ENCODE measurements around the gene CLTC.
"Not testable (repeated sequence)": the region's sequence is repeated elsewhere in the genome, so short reads cannot be mapped to it uniquely, and the experiment has no call there.

CLTC gene

GRCh38 chr17:59634632-59635541, 15.2 kb downstream of the CLTC start:
- DNase-seq: no peak

GRCh38 chr17:59637611-59638310, 18.1 kb downstream of the CLTC start:
- no peak for DNase-seq

DNA sequence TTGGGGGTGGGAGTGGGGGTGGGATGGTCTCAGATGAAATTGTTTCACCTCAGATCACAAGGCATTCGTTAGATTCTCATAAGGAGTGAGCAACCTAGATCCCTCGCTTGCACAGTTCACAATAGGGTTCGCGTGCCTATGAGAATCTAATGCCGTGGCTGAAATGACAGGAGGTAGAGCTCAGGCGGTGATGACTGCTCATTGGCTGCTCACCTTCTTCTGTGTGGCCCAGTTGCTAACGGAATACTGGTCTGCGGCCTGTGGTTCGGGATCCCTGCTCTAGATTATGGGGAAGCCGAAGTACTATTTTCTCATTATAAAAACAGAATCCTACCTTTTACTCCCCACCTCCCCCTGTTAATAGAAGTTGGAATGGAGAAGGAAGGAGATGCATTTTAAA, 18.9 kb downstream of the CLTC start:
- DNase-seq: no peak

- DNase-seq: no peak
Measured at GRCh38 chr17:59641799-59642484, 22.2 kb downstream of the CLTC start.

- DNase-seq: no peak
Measured at GRCh38 chr17:59642565-59642964, 22.9 kb downstream of the CLTC start.

GRCh38 chr17:59643159-59644140, 23.8 kb downstream of the CLTC start:
- no peak for DNase-seq

DNA sequence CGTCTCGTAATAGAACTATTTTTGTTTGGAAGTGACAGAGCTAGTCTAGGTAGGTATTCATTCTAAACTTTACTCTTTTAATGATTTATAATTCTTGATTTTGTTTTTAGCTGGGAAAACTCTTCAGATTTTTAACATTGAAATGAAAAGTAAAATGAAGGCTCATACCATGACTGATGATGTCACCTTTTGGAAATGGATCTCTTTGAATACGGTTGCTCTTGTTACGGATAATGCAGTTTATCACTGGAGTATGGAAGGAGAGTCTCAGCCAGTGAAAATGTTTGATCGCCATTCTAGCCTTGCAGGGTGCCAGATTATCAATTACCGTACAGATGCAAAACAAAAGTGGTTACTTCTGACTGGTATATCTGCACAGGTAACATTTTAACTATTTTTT, 27.6 kb downstream of the CLTC start:
- DNase-seq: no peak

- no peak for DNase-seq
Measured at GRCh38 chr17:59649886-59650285, 30.2 kb downstream of the CLTC start.

DNA sequence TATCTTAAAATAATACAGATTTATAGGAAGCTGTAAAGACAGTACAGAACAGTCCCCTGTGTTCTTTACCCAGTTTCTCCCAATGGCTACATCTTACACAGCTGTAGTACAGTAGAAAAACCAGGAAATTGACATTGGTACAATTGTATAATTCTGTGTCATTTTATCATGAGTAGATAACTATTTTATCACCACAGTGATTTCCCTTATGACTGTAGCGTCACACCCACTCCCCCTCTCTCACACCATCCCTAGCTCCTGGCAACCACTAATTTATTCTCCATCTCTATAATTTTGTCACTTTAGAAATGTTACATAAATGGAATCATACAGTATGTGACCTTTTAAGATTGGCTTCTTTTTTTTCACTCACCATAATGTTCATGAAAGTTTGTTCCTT, 30.9 kb downstream of the CLTC start:
- DNase-seq: no peak

- no peak for DNase-seq
Measured at GRCh38 chr17:59651346-59651745, 31.7 kb downstream of the CLTC start.

- DNase-seq: no peak
Measured at GRCh38 chr17:59652119-59652518, 32.4 kb downstream of the CLTC start.

GRCh38 chr17:59656624-59657023, 36.9 kb downstream of the CLTC start:
- not testable (repeated sequence) for DNase-seq

GRCh38 chr17:59666235-59666634, 46.5 kb downstream of the CLTC start:
- DNase-seq: no peak

DNA sequence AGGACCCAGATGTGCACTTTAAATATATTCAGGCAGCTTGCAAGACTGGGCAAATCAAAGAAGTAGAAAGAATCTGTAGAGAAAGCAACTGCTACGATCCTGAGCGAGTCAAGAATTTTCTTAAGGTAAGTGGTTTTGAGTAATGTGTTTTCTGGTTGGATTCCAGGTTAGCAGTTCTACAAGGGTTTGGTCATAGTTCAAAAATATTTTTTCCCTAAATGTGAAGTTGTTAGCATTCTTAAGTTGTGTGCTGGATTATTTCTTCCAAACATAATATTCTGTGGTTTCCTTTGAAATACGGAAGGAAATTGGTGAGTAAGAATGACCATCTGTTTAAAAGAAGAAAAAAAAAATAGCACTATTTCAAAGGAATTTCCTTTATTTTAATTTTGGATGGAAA, 49.1 kb downstream of the CLTC start:
- no peak for DNase-seq

GRCh38 chr17:59669411-59669810, 49.7 kb downstream of the CLTC start:
- no peak for DNase-seq

DNA sequence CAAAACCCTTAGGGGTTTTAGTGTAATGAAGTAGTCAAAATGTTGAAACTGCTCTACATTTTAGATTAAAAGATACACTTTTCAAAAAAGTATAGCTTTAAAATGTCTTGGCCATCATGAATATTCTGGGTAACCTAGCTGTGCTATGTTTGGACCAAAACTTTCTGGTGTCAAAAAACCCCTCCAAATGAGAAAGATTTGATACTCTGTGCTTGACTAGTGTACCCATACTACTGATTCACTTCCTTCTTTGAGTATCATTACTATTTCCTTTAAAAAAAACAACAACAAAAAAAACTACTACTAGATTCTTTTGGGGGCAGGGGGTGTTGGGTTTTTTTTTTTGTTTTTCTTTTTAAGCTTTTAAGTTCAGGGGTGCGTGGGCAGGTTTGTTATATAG, 50.2 kb downstream of the CLTC start:
- no peak for DNase-seq

- no peak for DNase-seq
Measured at GRCh38 chr17:59671386-59671785, 51.7 kb downstream of the CLTC start.

DNA sequence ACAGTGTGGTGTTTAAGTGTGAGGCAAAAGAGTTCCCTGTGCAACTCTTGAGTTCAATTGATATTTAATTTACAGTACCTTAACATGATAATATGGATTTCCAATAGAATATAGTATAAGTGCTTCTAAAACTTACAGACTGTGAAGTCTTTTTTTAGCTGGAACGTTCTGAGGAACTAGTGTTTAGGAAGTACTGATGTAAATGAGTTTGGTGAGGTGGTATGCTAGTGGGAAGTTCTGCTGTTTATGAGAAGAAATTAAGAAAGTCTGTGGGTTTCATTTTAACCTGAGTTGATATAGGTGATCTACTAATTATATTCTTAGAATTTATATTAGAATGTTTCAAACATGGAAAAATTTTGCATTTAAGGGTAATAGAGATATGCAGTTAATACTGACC, 55.5 kb downstream of the CLTC start:
- DNase-seq: no peak

GRCh38 chr17:59676716-59677115, 57.0 kb downstream of the CLTC start:
- no peak for DNase-seq

- DNase-seq: no peak
Measured at GRCh38 chr17:59678918-59679317, 59.2 kb downstream of the CLTC start.

DNA sequence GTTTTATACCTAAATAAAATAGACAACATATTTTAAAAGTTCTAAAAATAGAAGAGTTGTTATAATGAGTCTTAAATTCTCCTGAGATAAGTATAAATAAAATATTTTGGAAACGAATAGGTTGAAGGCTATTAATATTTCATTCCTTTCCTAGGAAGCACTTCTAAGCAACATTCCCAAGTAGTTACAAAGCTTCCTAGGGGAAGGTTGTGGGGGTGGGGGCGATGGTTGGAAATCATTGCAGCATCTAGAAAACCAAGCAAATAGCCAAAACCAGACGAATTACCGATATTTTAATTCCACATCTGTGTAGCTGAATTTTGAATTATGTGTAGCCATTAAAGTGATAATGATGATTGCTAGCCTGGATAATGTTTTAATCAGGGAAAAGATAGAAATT, 60.6 kb downstream of the CLTC start:
- no peak for DNase-seq

DNA sequence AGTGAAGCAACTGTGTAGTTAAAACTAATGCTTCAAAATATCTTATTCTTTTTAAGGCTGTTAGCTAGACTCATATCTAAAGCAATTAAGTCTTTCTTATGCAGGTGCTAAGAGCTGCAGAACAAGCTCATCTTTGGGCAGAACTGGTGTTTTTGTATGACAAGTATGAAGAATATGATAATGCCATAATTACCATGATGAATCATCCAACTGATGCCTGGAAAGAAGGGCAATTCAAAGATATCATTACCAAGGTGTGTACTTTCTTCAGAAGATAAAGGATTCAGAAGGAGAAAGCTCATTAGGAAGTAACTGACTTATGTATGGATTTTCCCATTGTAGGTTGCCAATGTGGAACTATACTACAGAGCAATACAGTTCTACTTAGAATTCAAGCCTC, 63.6 kb downstream of the CLTC start:
- no peak for DNase-seq

DNA sequence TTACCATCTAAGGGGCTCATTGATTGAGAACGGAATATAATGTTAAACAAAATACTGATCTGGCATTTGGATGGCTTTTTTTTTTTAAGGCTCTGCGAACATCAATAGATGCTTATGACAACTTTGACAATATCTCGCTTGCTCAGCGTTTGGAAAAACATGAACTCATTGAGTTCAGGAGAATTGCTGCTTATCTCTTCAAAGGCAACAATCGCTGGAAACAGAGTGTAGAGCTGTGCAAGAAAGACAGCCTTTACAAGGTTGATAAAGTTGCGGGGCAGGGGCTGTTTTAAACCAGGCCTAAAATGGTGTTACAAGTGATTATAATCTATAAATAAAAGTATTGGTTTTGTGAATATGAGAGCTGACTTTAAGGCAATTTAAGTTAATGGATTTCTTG, 65.3 kb downstream of the CLTC start:
- no peak for DNase-seq

All from DMS153 (cell line).